OCI-LY7 (cell line): ENCODE results near the gene SDHC. TPM values are rescaled to one million over a fixed set of nuclear protein-coding genes. Genes with fewer than 3 reads are reported as not detected.
"Not testable (repeated sequence)": the region's sequence is repeated elsewhere in the genome, so short reads cannot be mapped to it uniquely, and the experiment has no call there.

Source experiments
- BruUV-seq: library from RNA; stranded (reverse); fragments of 400-500 nt; replicated peaks from 2 replicates; lab custom pipeline; 2021; lab: Mats Ljungman, UMichigan
- CTCF ChIA-PET: fragments of 300-600 bp; sonication (Branson Sonifier 250); formaldehyde crosslinking; loops from one replicate; lab custom pipeline; 2022; ENCODE audit warnings: antibody characterized with exemption; ENCODE audit not compliant: unreplicated experiment; lab: Charles Lee
- POLR2A ChIA-PET: fragments of 300-600 bp; sonication (Branson Sonifier 250); formaldehyde crosslinking; loops from one replicate; lab custom pipeline; 2022; ENCODE audit warnings: antibody characterized with exemption; lab: Charles Lee
- DNase-seq: peaks from one replicate; pipeline ENCODE4 v3.0.0-alpha.2; 2015; ENCODE audit warnings: low spot score
- H2AFZ ChIP-seq: fragments of 200-600 bp; sonication (generic), shearing (Covaris generic); 2 replicates; pipeline ENCODE4 v1.6.1; 2014; ENCODE audit warnings: mild to moderate bottlenecking, antibody characterized with exemption, low read length, moderate library complexity
- H3K27ac ChIP-seq: fragments of 200-600 bp; sonication (generic); 2 replicates; pipeline ENCODE4 v1.5.1; 2014; ENCODE audit warnings: mixed run types, low read depth, mild to moderate bottlenecking, moderate library complexity, low read length, inconsistent platforms; ENCODE audit not compliant: poor library complexity, severe bottlenecking
- H3K36me3 ChIP-seq: fragments of 200-600 bp; sonication (generic); 2 replicates; pipeline ENCODE4 v1.6.1; 2014; ENCODE audit warnings: mild to moderate bottlenecking, antibody characterized with exemption, low read length, moderate library complexity, mixed read lengths; ENCODE audit not compliant: insufficient read depth
- H3K4me1 ChIP-seq: fragments of 200-600 bp; sonication (generic); 2 replicates; pipeline ENCODE4 v1.5.1; 2014; ENCODE audit warnings: mild to moderate bottlenecking, low read length; ENCODE audit not compliant: insufficient read depth, poor library complexity, severe bottlenecking
- H3K4me2 ChIP-seq: fragments of 200-600 bp; sonication (generic); 2 replicates; pipeline ENCODE4 v1.6.1; 2014; ENCODE audit warnings: mild to moderate bottlenecking, low read length
- H3K4me3 ChIP-seq: fragments of 200-600 bp; sonication (generic); 2 replicates; pipeline ENCODE4 v1.5.1; 2014; ENCODE audit warnings: mild to moderate bottlenecking, low read depth, low read length; ENCODE audit not compliant: poor library complexity, severe bottlenecking
- H3K79me2 ChIP-seq: fragments of 200-600 bp; sonication (generic); 2 replicates; pipeline ENCODE4 v1.6.1; 2016; ENCODE audit warnings: low read depth, mild to moderate bottlenecking, low read length, moderate library complexity, mixed read lengths; ENCODE audit not compliant: insufficient read depth
- H3K9me2 ChIP-seq: fragments of 200-600 bp; sonication (generic); 2 replicates; pipeline ENCODE4 v1.6.1; 2016; ENCODE audit warnings: mild to moderate bottlenecking, low read length, mixed read lengths; ENCODE audit not compliant: insufficient read depth
- H3K9me3 ChIP-seq: fragments of 200-600 bp; sonication (generic); 2 replicates; pipeline ENCODE4 v1.6.1; 2014; ENCODE audit warnings: mild to moderate bottlenecking, mixed run types, low read length, mixed read lengths
- H4K20me1 ChIP-seq: fragments of 200-600 bp; sonication (generic); 2 replicates; pipeline ENCODE4 v1.6.1; 2014; ENCODE audit warnings: mild to moderate bottlenecking, antibody characterized with exemption, low read length, moderate library complexity, mixed read lengths; ENCODE audit not compliant: insufficient read depth
- EZH2phosphoT487 ChIP-seq: fragments of 200-600 bp; sonication (generic); IDR thresholded peaks from 2 replicates; pipeline ENCODE4 v1.6.1; 2018; ENCODE audit warnings: low read depth, borderline replicate concordance, mild to moderate bottlenecking, mixed run types, antibody characterized with exemption, low read length, moderate library complexity, mixed read lengths
- intact Hi-C: fragments of 100-400 bp; cut with micrococcal nuclease; formaldehyde crosslinking; loops from one replicate; pipeline ENCODE4 v1.10.0; 2022; ENCODE audit not compliant: unreplicated experiment
- total RNA-seq, 2 experiments: library from RNA; depleted of rRNA in 1 of 2; stranded (reverse); fragments of >200 nt in 1 of 2; shearing (Covaris generic) in 1 of 2; gene quantifications; 2 replicates each; pipeline ENCODE4 v1.2.3, GENCODE V29; 2014 to 2022
- TF ChIP-seq, protein P1 (sequence below): fragments of 200-600 bp; sonication (generic); conservative IDR thresholded peaks from 2 replicates; pipeline ENCODE4 v1.5.1; 2014; ENCODE audit warnings: mild to moderate bottlenecking, antibody characterized with exemption, low read length, moderate library complexity, mixed read lengths

Gene SDHC
- total RNA-seq, 2 experiments from 2014 or later, result 20.6 to 175 TPM

DNA sequence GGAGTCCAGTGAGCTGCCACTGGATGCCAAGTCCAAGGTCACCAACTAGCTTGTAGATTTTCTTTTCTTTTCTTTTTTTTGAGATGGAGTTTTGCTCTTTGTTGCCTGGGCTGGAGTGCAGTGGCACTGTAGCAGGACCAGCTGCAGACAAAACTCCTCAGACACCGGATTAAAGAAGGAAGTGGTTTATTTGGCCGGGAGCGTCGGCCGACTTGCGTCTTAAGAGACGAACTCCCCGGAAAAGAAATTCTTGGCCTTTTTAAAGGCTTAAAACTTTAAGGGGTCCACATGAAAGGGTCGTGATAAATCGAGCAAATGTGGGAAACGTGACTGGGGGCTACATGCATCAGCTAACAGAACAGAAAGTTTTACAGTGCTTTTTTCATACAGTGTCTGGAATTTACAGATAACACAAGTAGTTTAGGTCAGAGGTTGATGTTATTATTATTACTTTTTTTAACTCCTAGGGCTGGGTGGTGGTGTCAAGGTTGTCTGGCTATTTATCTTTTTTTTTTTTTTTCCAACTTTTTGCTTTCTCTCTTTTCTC is 89.9 kb downstream of the SDHC start:
- TF ChIP-seq, protein P1, sequence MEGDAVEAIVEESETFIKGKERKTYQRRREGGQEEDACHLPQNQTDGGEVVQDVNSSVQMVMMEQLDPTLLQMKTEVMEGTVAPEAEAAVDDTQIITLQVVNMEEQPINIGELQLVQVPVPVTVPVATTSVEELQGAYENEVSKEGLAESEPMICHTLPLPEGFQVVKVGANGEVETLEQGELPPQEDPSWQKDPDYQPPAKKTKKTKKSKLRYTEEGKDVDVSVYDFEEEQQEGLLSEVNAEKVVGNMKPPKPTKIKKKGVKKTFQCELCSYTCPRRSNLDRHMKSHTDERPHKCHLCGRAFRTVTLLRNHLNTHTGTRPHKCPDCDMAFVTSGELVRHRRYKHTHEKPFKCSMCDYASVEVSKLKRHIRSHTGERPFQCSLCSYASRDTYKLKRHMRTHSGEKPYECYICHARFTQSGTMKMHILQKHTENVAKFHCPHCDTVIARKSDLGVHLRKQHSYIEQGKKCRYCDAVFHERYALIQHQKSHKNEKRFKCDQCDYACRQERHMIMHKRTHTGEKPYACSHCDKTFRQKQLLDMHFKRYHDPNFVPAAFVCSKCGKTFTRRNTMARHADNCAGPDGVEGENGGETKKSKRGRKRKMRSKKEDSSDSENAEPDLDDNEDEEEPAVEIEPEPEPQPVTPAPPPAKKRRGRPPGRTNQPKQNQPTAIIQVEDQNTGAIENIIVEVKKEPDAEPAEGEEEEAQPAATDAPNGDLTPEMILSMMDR, result no peak
- DNase-seq, result no peak
- no peaks in the 10 kb centered on the region for H4K20me1 ChIP-seq
- no TSS peak for BruUV-seq
- no peaks in the 10 kb centered on the region for H3K36me3 ChIP-seq
- H3K27ac ChIP-seq, result no peak overlapping the region
- peak overlapping the region; percentile 19; the same call in 1 of the 2 replicates for H3K4me2 ChIP-seq
- CTCF ChIA-PET, result no interaction called here
- no peaks in the 10 kb centered on the region for H3K79me2 ChIP-seq
- H3K4me3 ChIP-seq, result no peak overlapping the region
- H3K9me3 ChIP-seq, result no peaks in the 10 kb centered on the region
- H3K9me2 ChIP-seq, result no peaks in the 10 kb centered on the region
- POLR2A ChIA-PET, result interaction anchor here (0.7 to 1.1 kb wide), 3 partner anchors 10 to 397 kb away, joined by 3 to 4 read pairs (median 4); no protein-coding TSS in a partner anchor
- H2AFZ ChIP-seq, result no peak overlapping the region
- intact Hi-C loops, result no loop called here
- H3K4me1 ChIP-seq, result peaks cover 6% of the 10 kb centered on the region

GRCh38 chr1:161406551-161406950 is 92.4 kb downstream of the SDHC start:
- BruUV-seq, POLR2A ChIA-PET, H3K36me3 ChIP-seq, CTCF ChIA-PET, H3K9me2 ChIP-seq, intact Hi-C loops, H4K20me1 ChIP-seq, H3K9me3 ChIP-seq, H2AFZ ChIP-seq, H3K4me2 ChIP-seq, H3K79me2 ChIP-seq, H3K4me1 ChIP-seq, H3K4me3 ChIP-seq, DNase-seq, H3K27ac ChIP-seq: not testable (repeated sequence)

- Histone ChIP-seq H3K4me2 (no peak overlapping the region), H3K9me3 (no peaks in the 10 kb centered on the region), H3K9me2 (no peaks in the 10 kb centered on the region), H3K79me2 (no peaks in the 10 kb centered on the region), H3K4me1 (peaks cover 4% of the 10 kb centered on the region), H2AFZ (no peak overlapping the region), H3K27ac (no peak overlapping the region), H4K20me1 (no peaks in the 10 kb centered on the region), H3K36me3 (no peaks in the 10 kb centered on the region), H3K4me3 (no peak overlapping the region)
- BruUV-seq, result no TSS peak
- DNase-seq, result no peak
- CTCF ChIA-PET, result no interaction called here
- TF ChIP-seq, protein P1, result no peak
- no peak for TF ChIP-seq EZH2phosphoT487
- intact Hi-C loops, result no loop called here
- POLR2A ChIA-PET, result interaction anchor here (0.7 kb wide), 1 partner anchor 13 kb away, joined by 3 read pairs; no protein-coding TSS in a partner anchor
These were observed 93.3 kb downstream of the SDHC start for GRCh38 chr1:161407451-161407985.
